Fibroblast of skin of abdomen (primary cell): ENCODE measurements around the gene THRAP3.
"Not testable (repeated sequence)": the region's sequence is repeated elsewhere in the genome, so short reads cannot be mapped to it uniquely, and the experiment has no call there.

ENCODE experiments used
- DNase-seq: peaks from one replicate; pipeline ENCODE4 v3.0.0-alpha.2; 2013

The THRAP3 gene

GRCh38 chr1:36207339-36207738 is 16.9 kb upstream of the THRAP3 start:
- no peak for DNase-seq

- no peak for DNase-seq
Observed at GRCh38 chr1:36208978-36209703, 15.1 kb upstream of the THRAP3 start.

GRCh38 chr1:36211307-36211706 is 12.9 kb upstream of the THRAP3 start:
- no peak for DNase-seq

- no peak for DNase-seq
Observed at GRCh38 chr1:36211841-36212240, 12.4 kb upstream of the THRAP3 start.

GRCh38 chr1:36212782-36213181 is 11.5 kb upstream of the THRAP3 start:
- no peak for DNase-seq

- DNase-seq, result peak; percentile 26
Observed at GRCh38 chr1:36217670-36218069, 6.6 kb upstream of the THRAP3 start.

GRCh38 chr1:36221901-36222300 is 2.3 kb upstream of the THRAP3 start:
- DNase-seq, result not testable (repeated sequence)

GRCh38 chr1:36222481-36223380 is 1.5 kb upstream of the THRAP3 start:
- no peak for DNase-seq

GRCh38 chr1:36223381-36223995 is 755 bp upstream of the THRAP3 start:
- peak; percentile 53 for DNase-seq

GRCh38 chr1:36224537-36225282 is 467 bp downstream of the THRAP3 start:
- peak; percentile 85 for DNase-seq

GRCh38 chr1:36225283-36225899 is 1.1 kb downstream of the THRAP3 start:
- no peak for DNase-seq

- not testable (repeated sequence) for DNase-seq
Observed at GRCh38 chr1:36230279-36230678, 6.0 kb downstream of the THRAP3 start.

- DNase-seq, result no peak
Observed at GRCh38 chr1:36231191-36231590, 6.9 kb downstream of the THRAP3 start.

GRCh38 chr1:36232212-36233095 is 8.2 kb downstream of the THRAP3 start:
- no peak for DNase-seq

- DNase-seq, result no peak
Observed at GRCh38 chr1:36236302-36236701, 12.1 kb downstream of the THRAP3 start.

GRCh38 chr1:36238433-36238832 is 14.2 kb downstream of the THRAP3 start:
- DNase-seq, result no peak

GRCh38 chr1:36239941-36240637 is 15.8 kb downstream of the THRAP3 start:
- DNase-seq, result no peak

- no peak for DNase-seq
Observed at GRCh38 chr1:36247538-36247937, 23.3 kb downstream of the THRAP3 start.

- peak; percentile 85 for DNase-seq
Observed at GRCh38 chr1:36248250-36248894, 24.1 kb downstream of the THRAP3 start.
